ENCODE measurements around the gene OSBPL6.
"Not testable (repeated sequence)": the region's sequence is repeated elsewhere in the genome, so short reads cannot be mapped to it uniquely, and the experiment has no call there.

OSBPL6 gene

DNA sequence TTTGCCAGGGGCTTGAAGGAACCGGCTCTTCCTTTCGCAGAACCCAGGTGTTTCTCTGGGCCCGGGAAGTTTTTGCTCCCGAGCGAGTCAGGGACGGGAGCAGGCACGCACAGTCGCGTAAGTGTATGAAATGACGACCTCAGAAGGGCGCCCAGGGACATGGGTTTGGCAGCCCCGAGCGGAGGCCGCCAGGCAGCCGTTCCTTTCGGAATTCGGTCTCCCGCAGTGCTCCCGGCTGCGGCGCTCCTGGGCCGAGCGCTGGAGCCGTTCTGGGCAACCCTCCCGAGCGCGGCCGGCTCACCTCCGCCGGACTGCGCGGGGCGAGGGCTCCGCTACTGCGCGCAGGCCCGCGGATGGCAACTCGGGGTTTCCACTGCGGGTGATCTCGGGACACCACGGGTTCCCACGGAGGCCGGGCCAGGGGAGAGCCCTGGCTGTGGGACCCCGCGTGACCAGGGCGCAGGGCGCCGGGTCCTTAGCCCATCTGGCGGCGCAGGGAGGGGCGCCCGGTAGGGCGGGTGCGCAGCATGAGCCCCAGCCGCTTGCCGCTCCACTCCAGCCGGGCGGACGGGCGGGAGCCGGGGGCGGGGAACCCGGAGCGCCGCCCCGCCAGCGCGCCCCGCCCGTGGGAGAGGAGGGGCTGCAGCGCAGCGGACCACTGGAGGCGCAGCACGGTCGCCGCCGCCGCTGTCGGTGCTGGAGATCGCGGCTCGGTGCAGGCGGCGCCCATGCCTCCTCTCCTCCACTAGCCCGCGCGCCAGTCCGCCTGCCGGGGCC, at the start of gene OSBPL6:
TSS of gene OSBPL6 (plus strand) at position 690 of the 777 bp plus-strand sequence. CDS start 111,673 bp downstream, outside the sequence.
- DNase-seq = no peak

- no peak for DNase-seq
Measured at GRCh38 chr2:178152033-178152432, 42.3 kb upstream of the OSBPL6 start.

DNA sequence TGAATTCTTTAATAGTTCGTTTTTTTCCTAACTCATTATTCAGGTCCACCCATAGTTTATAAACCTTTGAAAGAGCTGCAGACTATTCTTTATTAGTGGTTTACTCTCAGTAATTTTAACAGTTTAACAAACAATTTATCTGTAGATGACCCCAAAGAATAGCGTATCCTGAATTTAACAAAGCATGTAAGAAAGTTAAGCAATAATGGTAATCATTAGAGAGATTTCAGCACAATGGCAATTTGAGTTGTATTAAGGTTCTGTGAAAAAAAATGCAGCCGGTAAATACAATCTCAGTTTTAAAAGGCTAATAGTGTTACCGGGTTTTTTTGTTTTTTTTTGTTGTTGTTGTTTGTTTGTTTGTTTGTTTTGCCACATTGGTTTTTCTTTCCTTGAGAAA, 41.8 kb upstream of the OSBPL6 start:
- no peak for DNase-seq

DNA sequence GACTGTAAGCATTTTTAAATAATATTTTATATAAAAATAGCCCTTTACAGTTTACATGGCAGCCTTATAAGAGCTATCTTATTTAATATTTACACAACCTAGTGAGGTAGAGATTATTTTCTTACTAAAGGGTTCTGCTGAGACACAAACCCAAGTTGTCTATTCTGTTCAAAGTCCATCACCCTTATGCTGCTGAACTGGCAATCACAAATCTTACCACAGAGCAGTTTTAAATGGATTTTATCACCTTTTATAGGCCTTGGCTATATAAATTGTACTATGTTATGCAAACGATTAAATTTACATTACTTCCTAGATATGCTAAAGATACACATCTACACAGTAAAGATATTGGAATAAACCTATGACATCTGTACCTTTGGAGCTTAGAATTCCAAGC, 41.3 kb upstream of the OSBPL6 start:
- DNase-seq = no peak

DNA sequence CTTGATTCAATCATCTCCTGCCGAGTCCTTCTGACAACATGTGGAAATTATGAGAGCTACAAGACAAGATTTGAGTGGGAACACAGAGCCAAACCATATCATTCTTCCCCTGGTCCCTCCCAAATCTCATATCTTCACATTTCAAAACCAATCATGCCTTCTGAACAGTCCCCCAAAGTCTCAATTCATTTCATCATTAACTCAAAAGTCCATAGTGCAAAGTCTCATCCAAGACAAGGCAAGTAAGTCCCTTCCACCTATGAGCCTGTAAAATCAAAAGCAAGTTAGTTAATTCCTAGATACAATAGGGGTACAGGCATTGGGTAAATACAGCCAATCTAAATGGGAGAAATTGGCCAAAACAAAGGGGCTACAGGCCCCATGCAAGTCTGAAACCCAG, 40.4 kb upstream of the OSBPL6 start:
- DNase-seq = not testable (repeated sequence)

DNA sequence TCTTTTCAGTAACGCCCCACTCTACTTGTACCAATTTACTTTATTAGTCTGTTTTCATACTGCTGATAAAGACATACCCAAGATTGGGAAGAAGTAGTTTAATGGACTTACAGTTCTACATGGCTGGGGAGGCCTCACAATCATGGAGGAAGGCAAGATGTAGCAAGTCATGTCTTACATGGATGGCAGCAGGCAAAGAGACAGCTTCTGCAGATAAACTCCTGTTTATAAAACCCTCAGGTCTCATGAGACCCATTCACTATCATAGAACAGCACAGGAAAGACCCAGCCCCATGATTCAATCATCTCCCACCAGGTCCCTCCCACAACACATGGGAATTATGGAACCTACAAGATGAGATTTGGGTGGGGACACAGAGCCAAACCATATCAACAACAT, 38.8 kb upstream of the OSBPL6 start:
- no peak for DNase-seq

DNA sequence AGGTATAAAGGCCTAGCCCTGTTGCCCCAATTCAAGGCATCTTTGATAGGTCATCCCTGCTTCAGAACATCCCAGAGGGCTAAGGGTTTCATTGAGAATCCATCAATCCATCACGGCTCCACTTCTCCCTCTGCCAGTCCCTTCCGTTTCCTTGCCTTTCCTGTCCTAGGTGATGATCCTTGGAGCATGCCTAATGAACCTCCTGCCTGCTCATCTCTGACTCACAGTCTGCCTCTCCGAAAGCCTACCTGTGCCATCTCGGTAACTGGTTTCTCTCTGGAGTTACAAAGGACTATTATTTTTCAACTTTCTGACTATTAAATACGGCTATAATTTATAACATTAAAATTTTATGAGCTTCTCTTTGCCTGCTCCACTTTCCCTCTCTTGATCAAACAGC, 36.7 kb upstream of the OSBPL6 start:
- no peak for DNase-seq

- no peak for DNase-seq
Measured at GRCh38 chr2:178159966-178160365, 34.3 kb upstream of the OSBPL6 start.

DNA sequence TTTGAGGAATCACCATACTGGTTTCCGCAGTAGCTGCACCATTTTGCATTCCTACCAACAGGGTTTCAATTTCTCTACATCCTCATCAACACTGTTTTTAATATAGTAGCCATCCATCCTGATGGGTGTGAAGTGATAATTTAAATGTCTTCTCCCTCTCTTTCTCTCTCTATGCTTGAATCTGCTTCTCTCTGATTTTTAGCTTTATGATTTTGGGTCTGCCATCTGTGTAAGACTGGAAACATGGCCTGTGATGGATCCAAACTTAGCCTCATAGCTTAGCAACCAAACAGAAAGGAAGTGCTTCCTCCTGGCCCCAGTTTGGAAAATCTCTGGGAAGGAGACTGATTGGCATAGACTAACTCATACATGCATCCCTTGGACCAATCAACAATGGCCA, 33.7 kb upstream of the OSBPL6 start:
- no peak for DNase-seq

DNA sequence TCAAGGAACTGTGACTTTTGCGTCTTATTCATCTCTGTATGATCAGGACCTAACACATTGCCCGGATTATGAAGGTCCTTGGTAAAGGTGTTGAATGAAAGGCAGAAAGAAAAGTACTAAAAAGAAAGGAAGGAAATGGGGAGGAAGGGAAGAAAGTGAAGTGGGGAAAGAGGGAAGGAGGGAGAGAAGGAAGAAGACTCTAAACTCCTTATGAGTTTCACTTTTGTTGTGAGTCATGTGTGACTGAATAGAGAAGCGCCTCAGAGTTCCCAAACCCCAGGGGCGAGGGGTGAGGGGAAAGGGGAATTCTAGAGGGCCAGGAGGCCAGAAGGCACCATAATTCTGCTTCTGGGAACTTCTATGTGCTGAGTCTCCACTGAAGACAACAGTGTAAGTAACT, 30.9 kb upstream of the OSBPL6 start:
- no peak for DNase-seq

DNA sequence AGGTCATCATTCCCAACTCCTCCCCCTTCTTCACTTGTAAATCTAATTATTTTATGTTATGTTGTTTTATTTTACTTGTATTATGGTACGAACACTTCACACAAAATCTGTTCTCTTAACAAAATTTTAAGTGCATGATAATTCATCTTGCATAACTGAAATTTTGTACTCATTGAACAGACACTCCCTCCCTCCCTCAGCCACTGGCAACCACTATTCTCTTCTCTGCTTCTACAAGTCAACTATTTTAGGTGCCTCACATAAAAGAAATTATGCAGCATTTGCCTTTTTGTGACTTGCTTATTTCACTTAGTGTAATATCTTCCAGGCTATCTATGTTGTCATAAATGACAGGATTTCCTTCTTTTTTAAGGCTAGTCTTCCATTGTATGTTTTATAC, 30.4 kb upstream of the OSBPL6 start:
- no peak for DNase-seq

GRCh38 chr2:178173657-178174056, 20.7 kb upstream of the OSBPL6 start:
- no peak for DNase-seq

DNA sequence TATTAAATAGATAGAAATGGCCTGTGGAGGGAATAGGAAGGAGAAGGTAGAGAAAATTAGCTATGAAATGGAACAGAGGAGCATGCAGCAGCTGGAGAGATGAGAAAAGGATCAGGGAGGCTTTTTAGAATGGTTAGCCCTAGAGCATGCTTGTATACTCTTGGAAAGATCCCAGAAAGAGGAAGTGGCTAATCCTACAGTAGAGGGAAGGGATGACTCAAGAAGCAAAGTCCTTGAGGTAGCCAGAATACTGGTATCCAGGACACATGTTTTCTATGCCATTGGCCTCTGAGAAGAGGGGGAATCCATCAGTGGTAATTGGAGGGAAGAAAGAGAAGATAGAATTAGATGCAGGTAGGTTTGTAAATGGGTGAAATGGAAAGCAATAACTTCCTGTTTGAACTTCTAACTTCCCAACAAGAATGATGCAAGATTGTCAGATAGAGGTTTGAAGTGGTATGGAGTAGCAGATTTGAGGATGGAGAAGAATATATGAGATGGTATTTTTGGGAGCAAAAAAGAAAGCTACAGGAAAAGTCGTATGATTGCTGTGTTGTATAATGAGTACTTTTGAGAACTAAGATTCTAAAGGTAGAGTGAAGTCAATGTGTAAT, 17.1 kb upstream of the OSBPL6 start:
- no peak for DNase-seq

DNA sequence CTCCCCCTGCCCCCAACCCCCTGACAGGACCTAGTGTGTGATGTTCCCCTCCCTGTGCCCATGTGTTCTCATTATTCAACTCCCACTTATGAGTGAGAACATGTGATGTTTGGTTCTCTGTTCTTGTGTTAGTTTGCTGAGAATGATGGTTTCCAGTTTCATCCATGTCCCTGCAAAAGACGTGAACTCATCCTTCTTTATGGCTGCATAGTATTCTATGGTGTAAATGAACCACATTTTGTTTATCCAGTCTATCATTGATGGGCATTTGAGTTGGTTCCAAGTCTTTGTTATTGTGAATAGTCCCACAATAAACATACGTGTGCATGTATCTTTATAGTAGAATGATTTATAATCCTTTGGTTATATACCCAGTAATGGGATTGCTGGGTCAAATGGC, 13.7 kb upstream of the OSBPL6 start:
- not testable (repeated sequence) for DNase-seq

- no peak for DNase-seq
Measured at GRCh38 chr2:178187861-178188260, 6.5 kb upstream of the OSBPL6 start.

DNA sequence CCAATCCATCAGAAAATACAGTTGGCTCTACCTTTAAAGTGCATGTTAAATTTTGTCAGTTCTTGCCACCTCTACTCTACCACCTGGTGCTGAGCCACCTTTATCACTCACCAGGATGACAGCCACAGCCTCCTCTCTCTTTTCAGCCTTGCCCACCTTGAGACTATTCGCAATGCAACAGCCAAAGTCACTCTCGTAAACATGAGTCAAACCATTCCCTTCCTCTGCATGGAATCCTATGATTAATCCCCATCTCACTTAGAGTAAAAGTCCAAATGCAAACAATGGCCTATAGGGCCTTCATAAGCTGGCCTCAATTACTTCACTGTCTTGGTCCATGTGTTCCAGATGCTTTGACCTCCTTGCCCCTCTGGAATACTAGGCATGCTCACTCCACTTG, 5.8 kb upstream of the OSBPL6 start:
- no peak for DNase-seq

DNA sequence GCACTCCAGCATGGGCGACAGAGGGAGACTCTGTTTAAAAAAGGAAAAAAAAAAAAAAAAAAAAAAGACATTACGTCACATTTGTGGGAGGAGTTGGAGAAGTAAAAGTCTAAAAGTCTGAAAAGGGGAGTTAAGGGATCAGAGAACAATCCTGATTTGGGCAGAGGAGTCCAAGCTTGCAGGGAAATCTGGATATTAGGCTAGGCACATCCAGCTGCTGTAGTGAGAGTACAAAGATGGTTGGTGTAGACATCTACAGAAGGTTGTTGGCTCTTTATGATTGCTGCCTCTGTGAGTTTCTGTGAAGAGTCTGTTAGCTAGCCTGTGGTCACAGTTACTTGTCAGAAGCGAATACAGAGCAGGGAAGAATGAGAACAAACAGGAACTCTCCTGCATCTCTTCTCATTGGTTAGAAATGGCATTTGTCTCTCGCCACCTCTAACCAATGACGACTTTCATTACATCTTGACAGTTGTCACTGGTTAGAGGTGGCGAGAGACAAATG, 3.3 kb upstream of the OSBPL6 start:
- DNase-seq = no peak

DNA sequence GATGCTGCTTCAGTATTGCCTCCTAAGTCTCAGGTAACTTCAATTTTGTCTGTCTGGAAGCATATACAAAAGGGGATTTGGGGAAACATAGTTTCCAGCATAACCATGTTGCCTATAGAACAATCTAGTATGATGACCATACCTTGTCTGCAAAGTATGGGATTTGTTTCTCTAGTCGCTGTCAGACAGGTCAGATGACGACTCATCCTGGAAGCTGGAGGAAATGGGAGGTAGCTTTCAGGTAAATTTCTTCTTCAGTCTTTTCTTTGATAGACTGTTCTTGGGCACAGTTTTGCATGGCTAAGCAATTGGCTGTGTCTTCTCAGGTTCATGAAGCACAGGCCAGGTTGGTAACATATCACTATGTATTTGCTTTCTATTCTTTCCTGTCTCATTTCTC, 2.8 kb upstream of the OSBPL6 start:
- no peak for DNase-seq

DNA sequence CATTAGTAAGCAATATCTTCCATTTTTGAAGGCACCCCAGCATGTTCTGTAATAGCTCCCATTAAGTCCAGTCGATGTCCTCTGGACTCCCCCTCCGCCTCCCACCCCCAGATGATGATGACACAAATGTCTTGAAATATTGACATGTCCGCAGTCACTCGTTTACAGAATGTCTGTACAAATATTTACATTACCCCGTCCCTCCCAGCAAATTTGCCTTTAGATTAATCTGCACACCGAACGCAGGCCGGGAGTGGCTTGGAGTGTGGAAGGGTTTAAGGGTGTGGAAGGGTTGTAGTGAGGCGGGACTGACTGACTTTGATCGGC, 853 bp upstream of the OSBPL6 start:
- no peak for DNase-seq

DNA sequence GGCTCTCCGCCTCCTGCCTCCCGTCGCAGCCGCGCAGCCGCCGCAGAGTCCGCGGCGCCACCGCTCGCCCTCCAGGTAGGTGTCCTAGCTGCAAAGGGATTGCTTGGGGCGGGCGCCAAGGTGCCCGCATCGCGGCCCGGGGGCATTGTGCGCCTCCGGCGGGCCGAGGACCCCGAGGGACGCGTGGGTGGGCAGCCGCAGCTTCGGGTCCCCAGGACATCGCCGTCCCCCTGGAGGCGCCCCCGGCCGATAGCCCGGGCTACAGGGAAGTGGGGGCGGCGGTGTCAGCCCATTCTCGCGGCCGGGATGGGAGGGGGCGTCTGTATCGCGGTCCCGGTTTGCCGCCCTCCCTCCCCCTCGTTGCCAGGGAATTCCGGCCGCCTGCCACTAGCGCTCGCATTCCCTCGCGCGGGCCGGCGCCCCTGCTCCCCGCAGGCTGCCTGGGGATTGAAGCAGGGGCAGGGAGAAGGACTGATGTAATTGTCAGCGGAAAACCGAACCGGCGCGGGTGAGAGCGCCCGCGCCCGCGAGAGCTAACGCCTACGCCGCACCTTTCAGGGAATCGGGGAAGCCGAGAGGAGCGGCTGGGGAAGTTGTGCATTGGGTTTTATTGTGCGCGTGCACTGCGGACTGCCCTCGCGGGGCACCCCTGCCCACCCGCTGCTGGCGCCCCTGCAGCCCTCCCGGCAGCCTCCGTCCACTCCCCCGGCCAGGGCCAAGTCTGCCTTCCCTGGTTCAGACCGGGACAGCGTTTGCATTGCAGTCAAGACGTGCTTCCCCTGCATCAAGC, 483 bp downstream of the OSBPL6 start:
- DNase-seq = no peak

DNA sequence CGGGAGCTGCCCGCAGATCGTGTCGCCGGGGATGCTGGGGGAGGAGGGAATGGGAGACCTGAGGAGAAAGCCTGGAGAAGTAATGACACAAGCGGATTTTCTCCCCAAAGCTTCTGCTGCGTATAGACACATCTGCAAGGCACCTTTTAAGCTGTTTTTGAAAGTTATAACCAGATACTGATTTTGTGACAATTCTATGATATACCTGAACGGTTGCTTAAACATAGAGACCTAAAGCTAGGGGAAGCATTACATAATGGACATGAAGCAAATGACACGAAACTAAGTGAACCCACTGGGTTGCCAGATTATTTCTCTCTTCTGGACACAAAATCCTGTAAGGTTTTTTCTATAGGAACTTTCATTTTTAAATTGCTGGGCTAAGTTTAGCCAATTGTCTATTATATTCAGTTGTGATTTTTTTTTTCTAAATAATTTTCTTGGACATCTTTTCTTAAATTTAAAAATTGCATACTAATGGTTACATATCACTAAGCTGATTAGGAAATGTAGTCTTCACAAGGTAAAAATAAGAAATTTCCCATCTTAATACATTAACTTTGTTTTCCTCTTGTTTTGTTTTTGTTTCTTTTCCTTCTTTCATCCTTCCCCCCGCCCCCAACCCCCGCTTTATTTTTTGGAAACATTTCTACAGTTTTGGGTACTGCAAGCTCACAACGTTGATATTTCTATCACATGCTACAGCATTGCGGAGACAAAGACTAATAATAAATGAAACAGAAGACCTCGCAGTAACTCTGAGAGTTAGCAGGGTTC, 1.3 kb downstream of the OSBPL6 start:
- no peak for DNase-seq

DNA sequence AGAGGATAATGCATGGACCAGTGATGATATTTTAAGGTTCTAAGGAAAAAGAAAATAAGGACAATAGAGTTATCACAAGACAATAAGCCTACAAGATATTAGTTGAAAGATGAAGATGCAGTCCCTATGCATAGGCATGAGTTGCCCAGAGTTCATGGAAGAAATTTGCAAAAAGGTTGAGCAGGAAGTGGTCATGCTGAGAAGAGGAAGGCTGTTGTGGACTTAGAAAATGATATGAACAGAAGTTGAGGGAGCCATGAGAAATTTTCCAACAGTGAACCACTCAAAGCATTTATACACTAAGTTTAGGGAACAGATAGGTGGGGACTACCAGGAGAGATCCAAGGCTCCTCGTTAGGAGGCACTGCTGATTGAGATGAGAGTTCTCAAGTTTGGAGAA, 3.5 kb downstream of the OSBPL6 start:
- DNase-seq = no peak

GRCh38 chr2:178198441-178198840, 4.1 kb downstream of the OSBPL6 start:
- DNase-seq = not testable (repeated sequence)
